HG03175 (cell line): ENCODE results near the gene GKN2.
"Not testable (repeated sequence)": the region's sequence is repeated elsewhere in the genome, so short reads cannot be mapped to it uniquely, and the experiment has no call there.

Experiments used
- ATAC-seq: cut with Tn5 transposase; IDR thresholded peaks from one replicate; pipeline ENCODE4 v1.9.1; 2021; ENCODE audit warnings: mild to moderate bottlenecking, moderate library complexity; ENCODE audit not compliant: unreplicated experiment

GKN2 gene

DNA sequence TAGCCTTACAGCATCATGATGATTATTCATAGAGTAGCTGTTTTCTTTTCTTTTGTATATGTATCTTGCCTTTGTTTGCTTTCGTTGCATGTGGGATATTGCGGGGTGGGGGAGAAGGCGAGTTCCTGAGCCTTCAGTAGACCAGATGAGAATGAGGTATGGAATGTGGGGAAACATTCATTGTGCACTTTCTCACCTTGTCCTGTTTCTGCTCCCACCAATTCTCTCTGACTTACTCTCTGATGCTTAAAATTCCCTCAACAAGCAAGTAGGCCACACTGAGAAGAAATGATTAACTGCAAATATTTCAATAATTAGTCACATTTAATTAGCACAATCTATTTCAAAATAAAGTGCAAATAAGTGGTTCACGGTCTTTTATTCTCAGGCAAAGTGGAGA is 31.0 kb downstream of the GKN2 start:
- ATAC-seq = no peak

DNA sequence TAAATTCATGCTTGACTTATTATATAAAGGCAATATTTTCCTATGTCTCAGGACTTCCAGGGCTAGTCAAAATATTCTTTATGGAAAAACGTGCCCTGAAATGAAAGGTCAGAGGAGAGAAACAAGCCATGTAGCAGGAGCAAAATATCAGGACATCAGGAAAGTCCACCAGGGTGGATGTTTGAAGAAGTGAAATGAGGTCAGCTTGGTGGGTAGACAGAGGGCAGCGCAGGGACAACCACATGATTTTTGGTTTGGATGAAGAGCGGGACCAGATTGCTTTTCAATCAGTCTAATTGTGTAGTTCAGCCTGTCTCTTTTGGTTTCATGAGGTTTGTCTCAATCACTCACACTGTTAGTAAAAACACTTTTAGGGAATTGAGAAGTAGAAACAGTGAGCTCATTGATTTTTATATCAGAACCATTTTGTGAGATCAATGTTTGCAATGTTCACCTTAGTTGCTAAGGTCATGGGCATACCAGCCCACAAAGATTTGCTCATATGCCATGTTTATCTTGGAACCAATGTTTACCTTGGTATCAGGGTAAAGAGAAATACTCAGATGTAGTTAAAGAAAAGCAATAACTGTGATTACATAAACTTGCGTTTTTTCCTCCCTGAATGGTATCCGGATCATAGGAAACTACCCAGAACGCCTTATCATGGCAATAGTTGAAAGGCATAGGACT is 32.1 kb downstream of the GKN2 start:
- ATAC-seq = no peak

DNA sequence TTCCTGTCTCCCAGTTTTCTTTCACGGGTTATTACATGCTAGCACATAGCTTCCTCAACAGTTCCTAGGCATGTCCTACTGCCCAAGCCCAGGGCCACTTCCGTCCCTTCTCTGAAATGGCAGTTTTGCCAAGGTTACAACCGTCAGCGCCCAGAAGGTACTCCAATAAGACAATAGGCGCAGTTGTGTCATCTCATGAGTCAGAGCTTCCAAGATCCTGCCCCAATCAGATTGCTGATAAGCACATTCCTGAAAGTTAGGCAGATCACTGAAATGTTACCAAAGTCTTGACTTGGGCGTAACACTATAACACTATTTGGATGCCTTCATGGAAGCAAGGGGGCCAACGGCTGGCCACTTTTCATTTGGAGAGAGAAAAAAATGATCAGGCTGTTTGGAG is 34.2 kb downstream of the GKN2 start:
- no peak for ATAC-seq

DNA sequence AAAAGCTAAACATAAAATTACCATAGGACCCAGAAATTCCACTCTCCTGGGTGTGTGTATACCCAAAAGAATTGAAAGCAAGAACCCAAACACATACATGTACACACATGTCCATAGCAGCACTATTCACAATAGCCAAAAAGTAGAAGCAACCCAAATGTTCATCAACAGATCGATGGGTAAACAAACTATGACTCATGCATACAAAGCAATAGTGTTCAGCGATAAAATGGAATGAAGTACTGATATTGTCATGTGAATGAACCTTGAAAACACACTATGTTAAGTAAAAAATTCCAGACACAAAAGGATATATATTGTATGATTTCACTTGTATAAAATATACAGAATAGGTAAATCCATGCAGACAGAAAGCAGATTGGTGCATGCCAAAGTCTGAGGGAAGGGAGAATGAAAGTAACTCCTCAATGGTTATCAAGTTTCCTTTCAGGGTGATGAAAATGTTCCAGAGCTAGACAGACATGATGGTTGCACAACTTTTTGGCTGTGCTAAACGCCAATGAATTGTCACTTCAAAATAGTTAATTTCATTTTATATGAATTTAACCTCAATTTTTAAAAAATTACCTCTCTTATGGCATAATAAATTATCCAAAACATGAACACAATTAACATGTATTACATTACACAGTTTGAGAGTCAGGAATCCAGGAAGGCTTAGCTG is 35.5 kb downstream of the GKN2 start:
- ATAC-seq = no peak

DNA sequence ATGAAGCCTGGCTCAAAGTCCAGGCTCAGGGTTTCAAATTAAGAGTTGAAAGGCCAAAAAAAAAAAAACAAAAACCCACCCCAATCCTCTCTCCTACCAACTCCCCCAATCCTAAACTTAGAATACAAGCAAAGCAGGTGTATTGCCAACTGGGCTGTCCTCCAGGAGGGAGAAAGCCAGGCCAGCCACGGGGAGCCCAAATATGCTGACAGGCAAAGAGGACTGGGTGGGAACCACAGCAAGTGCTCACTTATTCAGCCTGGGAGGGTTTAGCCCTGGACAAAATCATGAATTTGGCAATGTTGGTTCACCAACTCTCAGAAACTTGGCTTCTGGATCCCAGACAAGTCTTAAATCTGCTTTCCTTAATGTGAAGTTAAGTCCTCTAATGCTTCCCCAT is 36.5 kb downstream of the GKN2 start:
- ATAC-seq = no peak

DNA sequence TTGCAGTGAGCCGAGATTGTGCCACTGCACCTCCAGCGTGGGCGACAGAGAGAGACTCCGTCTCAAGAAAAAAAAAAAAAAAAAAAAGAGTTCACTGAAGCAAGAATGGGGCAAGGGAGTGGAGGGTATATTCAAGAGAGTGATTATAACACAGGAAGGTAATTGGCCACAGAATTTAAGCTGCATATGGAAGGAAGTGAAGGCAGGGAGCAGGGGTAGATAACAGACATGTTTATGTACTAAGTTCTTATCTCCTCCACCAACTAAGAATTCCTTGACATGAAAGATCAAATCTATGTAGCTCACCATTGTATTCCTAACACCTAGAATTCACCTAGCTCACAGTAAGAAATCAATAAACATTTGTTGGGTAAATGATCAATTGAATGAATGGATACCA is 37.3 kb downstream of the GKN2 start:
- ATAC-seq = no peak

DNA sequence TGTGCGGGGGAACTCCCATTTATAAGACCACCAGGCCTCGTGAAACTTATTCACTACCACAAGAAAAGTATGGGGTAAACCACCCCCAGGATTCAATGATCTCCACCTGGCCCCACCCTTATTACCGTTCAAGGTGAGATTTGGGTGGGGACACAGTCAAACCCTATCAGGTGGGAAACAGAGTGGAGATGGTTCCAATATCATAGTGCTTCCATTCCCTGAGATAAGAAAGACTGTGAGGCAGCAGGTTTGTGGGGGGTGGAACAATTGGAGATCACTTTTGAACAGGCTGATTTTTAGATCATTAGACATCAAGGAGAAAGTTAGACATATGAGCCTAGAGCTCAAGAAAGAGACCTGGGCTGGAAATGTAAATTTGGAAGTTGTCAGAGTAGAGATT is 39.3 kb downstream of the GKN2 start:
- ATAC-seq = no peak

DNA sequence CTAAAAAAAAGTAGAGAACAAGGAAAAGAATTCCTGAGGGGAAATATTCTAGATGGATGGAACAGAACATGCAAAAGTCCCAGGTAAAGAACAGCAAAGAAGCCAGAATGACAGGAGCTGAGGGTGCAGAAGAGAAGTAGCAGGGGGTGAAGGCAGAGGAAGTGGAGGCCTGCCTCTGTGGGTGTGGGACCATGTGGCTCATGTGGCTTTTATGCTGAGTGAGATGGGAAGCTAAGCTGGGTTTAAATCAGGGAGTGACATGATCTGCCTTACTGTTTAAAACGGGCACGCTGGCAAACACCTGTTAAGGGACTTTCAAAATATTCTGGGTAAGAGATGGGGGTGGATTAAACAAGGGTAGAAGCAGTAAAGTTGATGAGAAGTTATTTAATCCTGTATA is 40.0 kb downstream of the GKN2 start:
- ATAC-seq = no peak

DNA sequence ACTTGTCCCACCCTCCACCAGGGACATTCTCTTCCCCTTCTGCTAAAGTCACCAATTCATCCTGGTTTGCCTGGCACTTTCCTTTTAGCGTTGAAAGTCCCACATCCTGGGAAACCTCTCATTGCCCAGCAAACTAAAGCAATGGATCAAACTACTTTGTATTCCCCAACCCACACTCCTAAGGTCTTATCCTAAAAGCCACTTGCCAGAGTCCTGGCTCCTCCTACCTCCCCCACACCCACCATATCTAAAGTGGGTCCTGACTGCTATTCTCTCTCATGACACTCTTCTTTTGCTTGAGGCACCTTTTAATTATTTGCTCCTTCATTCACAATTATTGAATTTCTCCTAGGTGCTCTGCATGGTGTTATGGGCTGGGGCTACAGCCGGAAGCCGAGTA is 40.6 kb downstream of the GKN2 start:
- no peak for ATAC-seq

DNA sequence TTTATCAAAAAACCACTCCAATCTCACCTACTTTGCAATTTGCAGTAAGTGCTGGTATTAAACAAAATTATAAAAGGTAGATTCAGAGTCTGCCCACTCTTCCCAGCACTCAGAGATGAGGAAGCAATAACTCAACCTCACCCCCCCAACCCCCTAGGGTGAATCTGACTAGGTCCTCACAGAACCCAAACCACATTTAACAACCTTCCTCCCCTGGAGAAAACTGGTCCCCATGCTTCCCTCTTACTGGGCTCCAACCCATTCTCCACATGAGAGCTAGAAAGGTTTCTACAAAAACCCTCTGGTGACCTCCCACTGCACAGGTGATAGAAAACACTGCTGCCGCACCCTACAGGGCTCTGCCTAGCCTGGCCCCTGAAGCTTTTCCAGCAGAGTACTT is 41.0 kb downstream of the GKN2 start:
- no peak for ATAC-seq

DNA sequence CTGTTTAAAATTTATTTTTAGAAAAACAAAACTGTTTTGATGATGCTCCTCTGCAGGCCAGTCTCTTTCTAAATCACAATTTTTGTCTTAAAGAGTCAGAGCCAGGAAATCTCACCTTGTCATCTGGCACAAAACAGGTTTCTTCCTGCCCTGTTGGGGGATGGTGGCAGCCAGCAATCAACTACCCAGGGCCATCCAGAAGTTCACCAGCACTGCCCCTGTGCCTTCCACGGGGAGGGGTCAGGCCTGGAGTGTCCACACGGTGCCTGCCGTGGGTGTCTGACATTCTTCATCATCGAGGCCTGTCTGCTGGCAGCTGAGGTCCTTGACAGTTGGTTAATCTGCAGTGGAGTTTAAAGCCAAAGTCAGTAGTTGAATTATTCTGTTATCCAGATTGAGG is 41.4 kb downstream of the GKN2 start:
- no peak for ATAC-seq

DNA sequence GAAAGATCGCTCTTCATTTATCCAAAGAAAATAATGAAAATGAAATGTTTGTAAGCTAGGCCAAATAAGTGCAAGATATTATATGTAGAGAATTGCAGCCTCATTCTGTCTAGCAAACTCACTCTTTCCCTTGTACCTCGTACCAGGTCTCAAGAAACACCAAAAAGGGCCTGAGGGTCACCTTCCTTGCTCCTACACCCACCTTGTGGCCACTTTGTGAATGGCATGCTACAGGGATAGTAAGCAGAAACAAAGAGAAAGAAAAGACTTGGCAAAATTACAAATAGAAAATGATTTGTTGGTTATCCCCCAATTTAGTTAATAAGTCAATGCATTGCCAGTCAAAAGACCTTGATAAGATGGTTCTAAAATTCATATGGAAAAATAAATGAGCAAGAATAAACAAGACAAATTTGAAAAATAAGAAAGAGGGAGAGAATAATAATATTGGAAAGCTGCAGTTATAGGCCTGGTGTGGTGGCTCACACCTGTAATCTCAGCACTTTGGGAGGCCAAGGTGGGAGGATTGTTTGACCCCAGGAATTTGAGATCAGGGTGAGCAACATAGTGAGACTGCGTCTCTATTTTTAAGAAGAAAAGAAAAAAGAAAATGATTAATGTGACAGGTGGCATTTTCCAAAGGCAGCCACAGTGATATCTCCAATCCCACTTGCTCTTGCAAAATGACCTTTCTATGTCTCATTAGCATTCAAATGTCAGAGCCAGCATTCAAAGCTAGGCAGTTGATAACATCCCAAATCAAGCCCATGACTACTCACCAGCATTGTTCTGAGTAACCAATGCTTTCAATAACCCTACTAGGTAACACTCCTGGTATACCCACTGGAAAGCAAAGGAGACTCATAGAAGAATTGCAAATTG is 42.7 kb downstream of the GKN2 start:
- ATAC-seq = peak; percentile 47

DNA sequence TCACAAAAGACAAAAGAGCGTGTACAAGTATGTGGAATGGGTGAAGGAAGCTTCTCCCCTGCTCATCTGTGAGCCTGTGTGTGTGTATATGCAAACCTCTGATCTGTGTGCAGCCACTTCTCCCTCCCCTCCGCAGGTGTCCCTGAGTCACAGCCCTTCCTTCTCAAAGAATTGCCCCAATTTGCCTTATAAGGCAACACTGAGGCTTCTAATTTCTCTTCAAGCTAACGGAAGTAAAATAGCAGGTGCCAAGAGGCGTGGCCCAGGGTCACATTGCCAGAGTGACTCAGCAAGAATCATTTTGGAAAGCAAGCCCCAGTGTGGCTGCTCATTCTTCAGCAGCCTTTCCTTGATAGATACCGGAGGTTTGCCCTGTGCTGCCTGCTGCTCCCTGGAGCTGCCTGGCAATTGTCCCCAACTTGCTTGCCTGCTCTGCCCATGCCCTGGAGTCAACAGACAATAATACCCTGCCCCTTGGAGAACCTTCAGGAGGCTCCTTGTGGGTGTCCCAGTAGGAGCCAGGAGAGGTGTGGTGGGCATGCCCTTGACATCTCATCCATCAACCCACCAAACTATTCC is 44.2 kb downstream of the GKN2 start:
- ATAC-seq = peak; percentile 97

DNA sequence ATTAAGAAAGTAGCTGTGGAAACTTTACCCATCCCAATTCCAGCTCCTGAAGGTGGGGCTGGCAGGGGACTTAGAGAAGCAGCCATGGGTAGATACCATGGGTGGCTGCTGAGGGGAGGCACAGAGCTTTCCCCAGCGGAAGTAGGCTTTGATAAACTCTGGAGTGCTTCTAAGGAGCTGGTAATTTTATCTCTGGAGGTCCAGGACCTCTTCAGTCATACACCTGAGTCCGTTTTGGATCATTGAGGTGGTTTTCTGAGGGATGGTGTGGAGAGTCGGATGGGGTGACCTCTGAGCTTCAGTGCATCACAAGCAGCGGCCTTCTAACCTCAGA is 44.8 kb downstream of the GKN2 start:
- peak; percentile 13 for ATAC-seq

DNA sequence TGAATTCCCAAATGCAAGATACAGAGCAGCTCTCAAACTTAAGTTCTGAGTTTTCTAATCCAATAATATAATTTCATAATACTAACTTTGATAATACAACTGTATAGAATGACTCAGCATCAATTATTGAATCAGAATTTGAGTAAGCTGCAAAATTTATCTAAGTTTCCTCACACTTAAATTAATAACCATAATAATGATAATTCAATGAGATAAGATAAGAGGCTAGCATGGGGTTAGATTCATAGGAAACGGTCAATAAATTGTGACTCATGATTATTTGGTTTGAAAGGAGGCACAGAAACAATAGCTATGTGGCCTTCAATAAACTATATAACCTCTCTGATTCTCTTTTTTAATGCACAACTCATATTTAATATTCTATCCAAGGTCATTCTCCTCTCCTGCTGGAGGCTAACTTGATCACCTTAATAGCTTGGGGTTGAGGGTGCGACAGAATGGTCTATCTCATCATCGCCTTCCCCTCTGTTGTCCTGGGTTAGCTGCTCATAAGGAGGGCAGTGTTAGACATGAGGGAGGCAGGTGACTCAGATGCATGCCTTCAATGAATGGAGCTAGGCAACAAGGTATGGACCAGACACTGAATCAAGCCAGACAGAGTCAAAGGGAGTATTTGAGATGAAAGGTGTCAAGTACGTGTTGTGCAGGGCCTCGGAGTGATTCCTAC is 45.3 kb downstream of the GKN2 start:
- no peak for ATAC-seq

DNA sequence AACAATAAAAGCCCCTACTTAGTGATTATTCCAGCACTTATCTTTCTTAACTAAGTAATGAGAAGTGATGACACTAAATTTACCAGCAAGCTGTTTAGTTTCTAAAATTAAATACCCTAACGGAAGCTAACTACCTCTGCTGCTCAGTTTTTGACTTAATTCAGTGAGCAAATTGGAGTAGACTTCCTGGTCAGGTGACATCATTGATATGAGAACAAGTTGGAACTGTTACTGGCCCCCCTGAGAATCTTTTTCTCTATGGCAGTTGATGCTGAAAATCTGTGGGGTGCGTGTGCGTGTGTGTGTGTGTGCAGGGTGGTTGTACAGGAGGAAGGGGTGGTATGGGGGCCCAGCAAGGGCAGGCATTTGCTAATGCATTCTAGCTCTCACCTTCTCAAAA is 46.0 kb downstream of the GKN2 start:
- ATAC-seq = no peak

DNA sequence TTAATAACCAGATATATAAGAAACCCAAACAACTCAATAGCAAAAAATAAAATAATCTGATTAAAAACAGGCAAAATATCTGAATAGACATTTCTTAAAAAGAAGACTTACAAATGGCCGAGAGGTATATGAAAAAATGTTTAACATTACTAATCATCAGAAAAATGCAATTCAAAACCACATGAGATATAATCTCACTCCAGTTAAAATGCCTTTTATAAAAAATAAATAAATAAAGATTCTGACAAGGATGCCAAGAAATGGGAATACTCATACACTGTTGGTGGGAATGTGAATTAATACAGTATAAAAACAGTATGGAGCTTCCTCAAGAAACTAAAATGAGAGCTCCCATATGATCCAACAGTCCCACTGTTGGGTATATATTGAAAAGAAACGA is 47.6 kb downstream of the GKN2 start:
- no peak for ATAC-seq

DNA sequence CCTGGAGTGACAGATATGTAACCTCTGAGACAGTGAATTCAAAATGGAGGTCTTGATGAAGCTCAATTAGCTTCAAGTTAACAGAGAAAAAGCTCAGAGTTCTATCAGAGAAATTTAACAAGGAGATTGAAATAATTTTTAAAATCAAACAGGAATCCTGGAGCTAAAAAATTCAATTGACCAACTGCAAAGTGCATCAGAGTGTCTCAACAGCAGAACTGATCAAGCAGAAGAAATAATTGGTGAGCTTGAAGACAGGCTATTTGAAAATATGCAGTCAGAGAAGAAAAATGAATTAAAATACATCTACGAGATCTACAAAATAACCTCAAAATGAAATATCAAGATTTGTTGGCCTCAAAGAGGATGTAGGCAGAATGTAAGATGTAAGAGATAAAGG is 51.1 kb downstream of the GKN2 start:
- ATAC-seq = no peak

DNA sequence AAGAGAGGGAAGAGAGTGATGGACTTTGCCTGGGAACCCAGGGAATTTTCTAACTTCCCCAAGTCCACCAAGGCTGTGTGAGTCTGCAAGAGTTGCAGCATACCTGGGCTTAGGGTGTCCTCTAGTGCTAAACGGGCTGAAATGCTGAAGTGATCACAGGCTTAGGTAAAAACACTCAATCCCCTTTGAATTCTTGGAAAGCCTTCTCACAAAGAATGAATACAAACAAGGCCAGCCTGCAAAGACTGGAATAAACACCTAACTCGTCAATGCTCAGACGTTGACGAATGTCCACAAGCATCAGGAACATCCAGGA is 51.5 kb downstream of the GKN2 start:
- no peak for ATAC-seq

DNA sequence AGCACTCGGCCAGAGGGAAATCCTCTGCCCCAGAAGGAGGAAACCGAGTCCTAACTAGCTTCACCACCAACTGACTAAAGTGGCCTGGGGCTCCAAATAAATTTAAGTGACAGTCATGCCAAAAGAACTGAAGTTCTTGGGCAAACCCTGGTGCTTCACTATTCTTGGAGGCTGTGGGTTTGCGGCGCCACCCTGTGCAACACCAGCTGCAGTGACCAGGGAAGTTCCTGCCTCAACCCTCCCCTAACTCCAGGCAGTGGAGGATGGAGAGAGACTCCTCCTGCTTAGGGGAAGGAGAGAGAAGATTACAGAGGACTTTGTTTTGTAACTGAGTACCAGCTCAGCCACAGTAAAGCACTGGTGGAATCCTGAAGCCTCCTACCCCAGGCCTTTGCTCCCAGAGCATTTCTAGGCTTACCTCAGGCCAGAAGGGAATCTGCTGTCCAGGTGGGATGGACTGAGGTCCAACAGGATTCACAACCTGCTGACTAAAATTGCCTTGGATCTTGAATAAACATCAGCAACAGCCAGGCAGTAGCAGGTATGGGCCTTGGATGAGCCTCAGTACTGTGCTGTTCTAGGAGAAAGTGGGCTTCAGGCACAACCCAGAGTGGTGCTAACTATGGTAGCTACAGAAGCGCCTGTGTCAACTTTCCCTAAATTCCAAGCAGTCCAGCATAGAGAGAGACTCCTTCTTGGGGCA is 52.0 kb downstream of the GKN2 start:
- no peak for ATAC-seq

DNA sequence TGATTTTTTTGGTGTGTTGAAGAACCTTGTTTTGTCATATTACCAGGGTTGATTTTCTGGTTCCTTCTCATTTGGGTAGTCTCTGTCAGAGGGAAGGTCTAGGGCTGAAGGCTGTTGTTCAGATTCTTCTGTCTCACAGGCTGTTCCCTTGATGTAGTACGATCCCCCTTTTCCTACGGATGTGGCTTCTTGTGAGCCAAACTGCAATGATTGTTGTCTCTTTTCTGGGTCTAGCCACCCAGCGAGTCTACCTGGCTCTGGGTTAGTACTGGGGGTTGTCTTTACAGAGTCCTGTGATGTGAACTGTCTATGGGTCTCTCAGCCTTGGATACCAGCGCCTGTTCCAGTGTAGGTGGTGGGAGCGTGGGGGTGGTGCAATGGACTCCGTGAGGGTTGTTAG is 56.7 kb downstream of the GKN2 start:
- ATAC-seq = not testable (repeated sequence)
